Fibroblast of lung (primary cell): ENCODE results near the gene EFCC1. TPM values are rescaled to one million over a fixed set of nuclear protein-coding genes. Genes with fewer than 3 reads are reported as not detected.
"Not testable (repeated sequence)": the region's sequence is repeated elsewhere in the genome, so short reads cannot be mapped to it uniquely, and the experiment has no call there.

Experiments
- DNase-seq, 2 donors: peaks; one replicate each; pipeline versions ENCODE4 v3.0.0 to v3.0.0-alpha.2; 2010; ENCODE audit warnings: low read depth in 2 of 2
- H2AFZ ChIP-seq: 2 replicates; pipeline ENCODE4 v1.5.1; 2012; ENCODE audit warnings: low read length, control low read depth, inconsistent platforms
- H3K27ac ChIP-seq: 2 replicates; pipeline ENCODE4 v1.5.1; 2011; ENCODE audit warnings: low read length, control low read depth; ENCODE audit not compliant: insufficient read depth
- H3K27me3 ChIP-seq: 2 replicates; pipeline ENCODE4 v1.5.1; 2011; ENCODE audit warnings: mild to moderate bottlenecking, low read length; ENCODE audit not compliant: control insufficient read depth, insufficient read depth
- H3K36me3 ChIP-seq: 2 replicates; pipeline ENCODE4 v1.5.1; 2011; ENCODE audit warnings: low read length; ENCODE audit not compliant: control insufficient read depth, insufficient read depth
- H3K4me1 ChIP-seq: 2 replicates; pipeline ENCODE4 v1.5.1; 2011; ENCODE audit warnings: low read length; ENCODE audit not compliant: control insufficient read depth, insufficient read depth; ENCODE audit errors: extremely low read depth
- H3K4me2 ChIP-seq: 2 replicates; pipeline ENCODE4 v1.5.1; 2011; ENCODE audit warnings: low read length, control low read depth; ENCODE audit not compliant: insufficient read depth; ENCODE audit errors: extremely low read depth
- H3K4me3 ChIP-seq, 4 experiments: fragments of 200-600 bp in 1 of 4; sonication (generic) in 1 of 4; replicated peaks in 1 of 4; 2 replicates each; pipeline ENCODE4 v1.5.1; 2011 to 2016; ENCODE audit warnings: low read length in 4 of 4, low read depth in 3 of 4, mild to moderate bottlenecking in 3 of 4, control low read depth in 2 of 4, inconsistent platforms in 1 of 4, mixed read lengths in 1 of 4; ENCODE audit not compliant: insufficient read depth in 1 of 4; ENCODE audit errors: control extremely low read depth in 1 of 4
- H3K79me2 ChIP-seq: 2 replicates; pipeline ENCODE4 v1.5.1; 2012; ENCODE audit warnings: mild to moderate bottlenecking, low read length, inconsistent platforms; ENCODE audit not compliant: control insufficient read depth, insufficient read depth
- H3K9ac ChIP-seq: 2 replicates; pipeline ENCODE4 v1.5.1; 2011; ENCODE audit warnings: mild to moderate bottlenecking, low read length, control low read depth; ENCODE audit not compliant: insufficient read depth
- H3K9me3 ChIP-seq: 2 replicates; pipeline ENCODE4 v1.5.1; 2012; ENCODE audit warnings: low read depth, low read length; ENCODE audit not compliant: control insufficient read depth, insufficient read depth
- H4K20me1 ChIP-seq: 2 replicates; pipeline ENCODE4 v1.5.1; 2011; ENCODE audit warnings: low read length; ENCODE audit not compliant: control insufficient read depth, insufficient read depth; ENCODE audit errors: extremely low read depth
- EZH2 ChIP-seq: IDR thresholded peaks from 2 replicates; pipeline ENCODE4 v1.5.1; 2012; ENCODE audit warnings: low read length, control low read depth, mild to moderate bottlenecking; ENCODE audit errors: missing control alignments
- polyA plus RNA-seq, 2 donors: library from polyadenylated mRNA; depleted of rRNA in 1 of 2; stranded (reverse) in 1 of 2; unstranded in 1 of 2; fragments of >200 nt; gene quantifications; 2 replicates each; pipeline ENCODE4 v1.2.1, GENCODE V29; 2011 to 2012; ENCODE audit warnings: missing spikeins in 1 of 2
- total RNA-seq: library from RNA; depleted of rRNA; stranded (reverse); fragments of >200 nt; gene quantifications from 2 replicates; pipeline ENCODE4 v1.2.1, GENCODE V29; 2014
- TF ChIP-seq, protein P1 (sequence below), 2 donors: IDR thresholded peaks in 1 of 2; conservative IDR thresholded peaks in 1 of 2; 1 replicate in 1 of 2; 2 replicates in 1 of 2; pipeline ENCODE4 v1.5.1; 2011 to 2012; ENCODE audit warnings: low read length in 2 of 2, control low read depth in 1 of 2, inconsistent platforms in 1 of 2, low read depth in 1 of 2, mild to moderate bottlenecking in 1 of 2

Gene EFCC1
- total and polyA plus RNA-seq, 2 donors (not counting 1 experiment from before 2014, with no cell fraction given) = not detected

DNA sequence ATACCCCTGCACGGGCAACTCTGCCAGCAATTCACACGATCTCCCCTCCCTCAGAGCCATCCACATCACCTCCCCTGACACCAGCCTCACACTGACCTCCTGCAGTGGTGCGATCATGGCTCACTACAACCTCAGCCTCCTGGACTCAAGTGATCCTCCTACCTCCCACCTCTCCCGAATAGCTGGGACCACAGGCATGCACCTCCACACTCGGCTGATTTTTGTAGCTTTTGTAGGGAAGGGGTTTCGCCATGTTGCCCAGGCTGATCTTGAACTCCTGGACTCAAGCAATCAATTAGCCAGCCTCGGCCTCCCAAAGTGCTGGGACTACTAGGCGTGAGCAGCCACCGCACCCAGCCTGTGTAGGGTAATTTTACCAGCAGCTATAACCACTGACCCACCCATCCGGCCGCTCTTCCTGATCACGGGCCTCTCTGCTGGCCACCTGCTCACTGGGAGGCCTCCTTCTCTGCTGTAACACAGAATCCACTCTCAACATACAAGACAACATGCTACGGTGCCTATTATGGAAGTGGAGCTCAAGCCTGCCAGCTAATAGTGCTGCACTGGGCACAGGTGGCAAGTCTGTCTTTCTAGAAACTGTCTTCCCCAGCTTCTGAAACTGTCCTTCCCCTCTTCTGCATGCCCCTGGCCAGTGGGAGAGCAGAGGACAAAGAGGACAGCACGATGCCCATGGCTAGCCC is 64.1 kb downstream of the EFCC1 start:
- Histone ChIP-seq H4K20me1 (no peaks in the 10 kb centered on the region), H3K9me3 (no peaks in the 10 kb centered on the region), H2AFZ (no peak overlapping the region), H3K79me2 (no peaks in the 10 kb centered on the region), H3K27me3 (peaks cover 7% of the 10 kb centered on the region), H3K4me2 (no peak overlapping the region), H3K27ac (no peak overlapping the region), H3K36me3 (no peaks in the 10 kb centered on the region), H3K4me3 (no peak overlapping the region), H3K4me1 (no peaks in the 10 kb centered on the region), H3K9ac (no peak overlapping the region)
- DNase-seq = no peak
- TF ChIP-seq, protein P1, sequence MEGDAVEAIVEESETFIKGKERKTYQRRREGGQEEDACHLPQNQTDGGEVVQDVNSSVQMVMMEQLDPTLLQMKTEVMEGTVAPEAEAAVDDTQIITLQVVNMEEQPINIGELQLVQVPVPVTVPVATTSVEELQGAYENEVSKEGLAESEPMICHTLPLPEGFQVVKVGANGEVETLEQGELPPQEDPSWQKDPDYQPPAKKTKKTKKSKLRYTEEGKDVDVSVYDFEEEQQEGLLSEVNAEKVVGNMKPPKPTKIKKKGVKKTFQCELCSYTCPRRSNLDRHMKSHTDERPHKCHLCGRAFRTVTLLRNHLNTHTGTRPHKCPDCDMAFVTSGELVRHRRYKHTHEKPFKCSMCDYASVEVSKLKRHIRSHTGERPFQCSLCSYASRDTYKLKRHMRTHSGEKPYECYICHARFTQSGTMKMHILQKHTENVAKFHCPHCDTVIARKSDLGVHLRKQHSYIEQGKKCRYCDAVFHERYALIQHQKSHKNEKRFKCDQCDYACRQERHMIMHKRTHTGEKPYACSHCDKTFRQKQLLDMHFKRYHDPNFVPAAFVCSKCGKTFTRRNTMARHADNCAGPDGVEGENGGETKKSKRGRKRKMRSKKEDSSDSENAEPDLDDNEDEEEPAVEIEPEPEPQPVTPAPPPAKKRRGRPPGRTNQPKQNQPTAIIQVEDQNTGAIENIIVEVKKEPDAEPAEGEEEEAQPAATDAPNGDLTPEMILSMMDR (conservative IDR thresholded peaks at IDR 0.05 in 1 of 2, IDR thresholded peaks at IDR 0.05 in 1 of 2; ENCODE audit: low read depth in 1 of 2, low read length in 2 of 2) = no peak
- no peak for TF ChIP-seq EZH2

DNA sequence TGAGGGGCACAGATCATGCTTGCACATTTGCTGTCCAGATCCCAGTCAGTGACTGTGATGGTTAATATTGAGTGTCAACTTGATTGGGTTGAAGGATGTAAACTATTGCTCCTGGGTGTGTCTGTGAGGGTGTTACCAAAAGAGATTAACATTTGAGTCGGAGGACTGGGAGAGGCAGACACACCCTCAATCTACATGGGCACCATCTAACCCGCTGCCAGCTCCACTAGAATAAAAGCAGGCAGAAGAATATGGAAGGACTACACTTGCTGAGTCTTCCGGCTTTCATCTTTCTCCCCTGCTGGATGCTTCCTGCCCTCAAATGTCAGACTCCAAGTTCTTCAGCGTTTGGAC is 64.6 kb downstream of the EFCC1 start:
- Histone ChIP-seq H4K20me1 (no peaks in the 10 kb centered on the region), H3K9ac (no peak overlapping the region), H3K36me3 (no peaks in the 10 kb centered on the region), H3K79me2 (no peaks in the 10 kb centered on the region), H3K9me3 (no peaks in the 10 kb centered on the region), H3K4me2 (no peak overlapping the region), H2AFZ (no peak overlapping the region), H3K4me3 (no peak overlapping the region), H3K27me3 (peaks cover 8% of the 10 kb centered on the region), H3K27ac (no peak overlapping the region), H3K4me1 (no peaks in the 10 kb centered on the region)
- DNase-seq = no peak
- TF ChIP-seq, protein P1 (conservative IDR thresholded peaks at IDR 0.05 in 1 of 2, IDR thresholded peaks at IDR 0.05 in 1 of 2; ENCODE audit: low read depth in 1 of 2, low read length in 2 of 2) = no peak
- no peak for TF ChIP-seq EZH2

DNA sequence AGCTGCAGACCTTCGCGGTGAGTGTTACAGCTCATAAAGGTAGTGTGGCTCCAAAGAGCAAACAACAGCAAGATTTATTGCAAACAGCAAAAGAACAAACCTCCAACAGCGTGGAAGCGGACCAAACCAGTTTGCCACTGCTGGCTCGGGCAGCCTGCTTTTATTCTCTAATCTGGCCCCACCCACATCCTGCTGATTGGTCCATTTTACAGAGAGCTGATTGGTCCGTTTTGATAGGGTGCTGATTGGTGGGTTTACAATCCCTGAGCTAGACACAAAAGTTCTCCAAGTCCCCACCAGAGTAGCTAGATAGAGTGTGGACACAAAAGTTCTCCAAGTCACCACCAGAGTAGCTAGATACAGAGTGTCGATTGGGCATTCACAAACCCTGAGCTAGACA is 66.6 kb downstream of the EFCC1 start:
- not testable (repeated sequence) for H4K20me1 ChIP-seq, H3K4me2 ChIP-seq, DNase-seq, H2AFZ ChIP-seq, H3K79me2 ChIP-seq, H3K36me3 ChIP-seq, H3K9ac ChIP-seq, H3K4me1 ChIP-seq, H3K27me3 ChIP-seq, H3K4me3 ChIP-seq, H3K9me3 ChIP-seq, H3K27ac ChIP-seq
